ENCODE data around the gene PPP2R3B. TPM values are rescaled to one million over a fixed set of nuclear protein-coding genes. Genes with fewer than 3 reads are reported as not detected.

Gene PPP2R3B
- total and polyA plus RNA-seq, 2 of the 4 experiments (the other 2 are of a cell fraction), result 13.2 to 13.3 TPM

- DNase-seq, result no peak
Observed at GRCh38 chrX:433771-434170, 47.1 kb upstream of the PPP2R3B start.

More at GRCh38 chrX:433771-434170, 47.1 kb upstream of the PPP2R3B start:
- in situ Hi-C loops (cut with MboI; ENCODE audit: low sequenced_read_pairs), result no loop called here
- Histone ChIP-seq H3K36me3 (ENCODE audit: control insufficient read depth, insufficient read depth, low read length) (no peaks in the 10 kb centered on the region), H3K4ac (ENCODE audit: low read depth, low read length) (no peak overlapping the region), H3K4me3 (ENCODE audit: insufficient read depth, low read depth, low read length) (no peak overlapping the region), H4K5ac (ENCODE audit: low read depth, low read length) (no peak overlapping the region), H3K56ac (ENCODE audit: extremely low read depth, insufficient read depth, low read length) (no peak overlapping the region), H2AK5ac (ENCODE audit: low read depth, low read length) (no peak overlapping the region), H3K9ac (ENCODE audit: low read depth, low read length) (no peak overlapping the region), H2BK20ac (ENCODE audit: low read depth, low read length) (no peak overlapping the region), H4K91ac (ENCODE audit: insufficient read depth, low read depth, low read length) (no peak overlapping the region), H2BK5ac (ENCODE audit: low read depth, low read length, poor library complexity, severe bottlenecking) (no peak overlapping the region), H3K27me3 (ENCODE audit: control insufficient read depth, insufficient read depth, low read length) (peaks cover 4% of the 10 kb centered on the region), H3K79me1 (ENCODE audit: low read depth in 1 of 2, low read length in 2 of 2) (no peaks in the 10 kb centered on the region), H2AFZ (replicated peaks; ENCODE audit: low read length, poor library complexity) (peak overlapping the region; percentile 14), H4K20me1 (ENCODE audit: insufficient read depth, low read length) (no peaks in the 10 kb centered on the region), H3K9me1 (ENCODE audit: insufficient read depth, low read length) (no peaks in the 10 kb centered on the region), H3K27ac (ENCODE audit: insufficient read depth, low read length) (no peak overlapping the region), H3K23ac (ENCODE audit: low read depth, low read length) (no peak overlapping the region), H2AK9ac (replicated peaks; ENCODE audit: low read depth, low read length, poor library complexity) (no peak overlapping the region), H3K14ac (replicated peaks; ENCODE audit: low read depth, low read length) (no peak overlapping the region), H2BK15ac (ENCODE audit: low read depth, low read length) (no peak overlapping the region), H3K4me1 (ENCODE audit: control insufficient read depth, insufficient read depth, low read length) (no peaks in the 10 kb centered on the region), H3K18ac (ENCODE audit: low read depth, low read length) (no peak overlapping the region), H3K9me3 (ENCODE audit: control insufficient read depth, insufficient read depth, low read length) (0 out of 2 replicates have a peak, but pooled peaks cover 3% of the 10 kb centered on the region), H4K8ac (ENCODE audit: low read depth in 2 of 2, low read length in 2 of 2) (no peak overlapping the region), H3K4me2 (ENCODE audit: low read depth, low read length) (no peak overlapping the region), H2BK120ac (ENCODE audit: low read depth, low read length) (no peak overlapping the region)
- ChIA-PET POLR2A (ENCODE audit: unreplicated experiment) (no interaction called here), CTCF (no interaction called here)
- TF ChIP-seq MAFK (IDR thresholded peaks at IDR 0.05; ENCODE audit: low read depth, low read length), result no peak
- TF ChIP-seq RCOR1 (IDR thresholded peaks at IDR 0.05; ENCODE audit: insufficient replicate concordance, low read length), result no peak
- TF ChIP-seq NFE2L2 (IDR thresholded peaks at IDR 0.05; ENCODE audit: low read depth, low read length), result no peak
- no peak for TF ChIP-seq FOS (IDR thresholded peaks at IDR 0.05; ENCODE audit: low read depth, low read length)
- TF ChIP-seq POLR2A (IDR thresholded peaks at IDR 0.05; ENCODE audit: low read depth, low read length), result no peak
- no peak for TF ChIP-seq CTCF (conservative IDR thresholded peaks at IDR 0.05; ENCODE audit: low read depth, low read length)
- no peak for TF ChIP-seq RAD21 (IDR thresholded peaks at IDR 0.05; ENCODE audit: low read length)
- no peak for TF ChIP-seq CEBPB (IDR thresholded peaks at IDR 0.05; ENCODE audit: low read depth, low read length)
- TF ChIP-seq BHLHE40 (IDR thresholded peaks at IDR 0.05; ENCODE audit: low read depth, low read length), result no peak
- no peak for TF ChIP-seq MAZ (IDR thresholded peaks at IDR 0.05; ENCODE audit: borderline replicate concordance, low read depth, low read length)
- intact Hi-C loops (cut with micrococcal nuclease), result no loop called here
- WGBS, 2 experiments (ENCODE audit: extremely low coverage in 2 of 2, insufficient read length in 1 of 2), result 85 to 100% methylated on average over 1 to 5 of the region's 26 CpGs
- dilution Hi-C loops (cut with HindIII; ENCODE audit: low sequenced_read_pairs, unreplicated experiment), result no loop called here
- BruUV-seq (replicated peaks), result no TSS peak
- no peak for ATAC-seq (ENCODE audit: low read depth)
